ENCODE data around the gene PUDP.

The PUDP gene

GRCh38 chrX:7074908-7075204 lies 73.1 kb downstream of the PUDP start:
- no peak for DNase-seq (ENCODE audit: low read depth in 2 of 3, low spot score in 2 of 3)

GRCh38 chrX:7074148-7074907 lies 73.6 kb downstream of the PUDP start:
- no peak for DNase-seq (ENCODE audit: low read depth in 2 of 3, low spot score in 2 of 3)

GRCh38 chrX:7073336-7073735 lies 74.6 kb downstream of the PUDP start:
- DNase-seq (ENCODE audit: low read depth in 2 of 3, low spot score in 2 of 3): no peak

- no peak for DNase-seq (ENCODE audit: low read depth in 2 of 3, low spot score in 2 of 3)
Observed at GRCh38 chrX:7072856-7073255, 75.1 kb downstream of the PUDP start.

- no peak for DNase-seq (ENCODE audit: low read depth in 2 of 3, low spot score in 2 of 3)
Observed at GRCh38 chrX:7071390-7071789, 76.6 kb downstream of the PUDP start.

GRCh38 chrX:7069556-7069955 lies 78.4 kb downstream of the PUDP start:
- no peak for DNase-seq (ENCODE audit: low read depth in 2 of 3, low spot score in 2 of 3)

- no peak for DNase-seq (ENCODE audit: low read depth in 2 of 3, low spot score in 2 of 3)
Observed at GRCh38 chrX:7068939-7069367, 79.0 kb downstream of the PUDP start.

- no peak for DNase-seq (ENCODE audit: low read depth in 2 of 3, low spot score in 2 of 3)
Observed at GRCh38 chrX:7067256-7067655, 80.7 kb downstream of the PUDP start.

- DNase-seq (ENCODE audit: low read depth in 2 of 3, low spot score in 2 of 3): no peak
Observed at GRCh38 chrX:7065473-7065872, 82.5 kb downstream of the PUDP start.

GRCh38 chrX:7062903-7063302 lies 85.0 kb downstream of the PUDP start:
- no peak for DNase-seq (ENCODE audit: low read depth in 2 of 3, low spot score in 2 of 3)

GRCh38 chrX:7062276-7062675 lies 85.7 kb downstream of the PUDP start:
- DNase-seq (ENCODE audit: low read depth in 2 of 3, low spot score in 2 of 3): no peak

- DNase-seq (ENCODE audit: low read depth in 2 of 3, low spot score in 2 of 3): no peak
Observed at GRCh38 chrX:7061429-7061828, 86.5 kb downstream of the PUDP start.

- no peak for DNase-seq (ENCODE audit: low read depth in 2 of 3, low spot score in 2 of 3)
Observed at GRCh38 chrX:7060444-7060843, 87.5 kb downstream of the PUDP start.

GRCh38 chrX:7059859-7060258 lies 88.1 kb downstream of the PUDP start:
- DNase-seq (ENCODE audit: low read depth in 2 of 3, low spot score in 2 of 3): no peak

- no peak for DNase-seq (ENCODE audit: low read depth in 2 of 3, low spot score in 2 of 3)
Observed at GRCh38 chrX:7059214-7059838, 88.6 kb downstream of the PUDP start.

GRCh38 chrX:7055386-7056137 lies 92.4 kb downstream of the PUDP start:
- no peak for DNase-seq (ENCODE audit: low read depth in 2 of 3, low spot score in 2 of 3)

GRCh38 chrX:7054219-7055216 lies 93.4 kb downstream of the PUDP start:
- no peak for DNase-seq (ENCODE audit: low read depth in 2 of 3, low spot score in 2 of 3)

- DNase-seq (ENCODE audit: low read depth in 2 of 3, low spot score in 2 of 3): no peak
Observed at GRCh38 chrX:7052541-7052940, 95.4 kb downstream of the PUDP start.

- no peak for DNase-seq (ENCODE audit: low read depth in 2 of 3, low spot score in 2 of 3)
Observed at GRCh38 chrX:7050271-7050670, 97.7 kb downstream of the PUDP start.

GRCh38 chrX:7047951-7048350 lies 100.0 kb downstream of the PUDP start:
- DNase-seq (ENCODE audit: low read depth in 2 of 3, low spot score in 2 of 3): no peak

Data from activated CD8-positive, alpha-beta memory T cell treated with anti-CD3 and anti-CD28 coated beads for 48 hours (primary cell).